ENCODE results near the gene OR3A2.

GRCh38 chr17:3415610-3416009 is 29.5 kb upstream of the OR3A2 start:
- no peak for TF ChIP-seq SUZ12 (IDR thresholded peaks at IDR 0.05; ENCODE audit: extremely low read depth, insufficient read depth, insufficient read length)
- TF ChIP-seq YY1 (IDR thresholded peaks at IDR 0.05; ENCODE audit: insufficient read depth, insufficient read length): no peak

Measured in NT2/D1 (cell line).